HG03521 (cell line): Measurements from ENCODE around the gene FAF1.
"Not testable (repeated sequence)": the region's sequence is repeated elsewhere in the genome, so short reads cannot be mapped to it uniquely, and the experiment has no call there.

Source experiments
- ATAC-seq: cut with Tn5 transposase; IDR thresholded peaks from one replicate; pipeline ENCODE4 v1.9.1; 2021; ENCODE audit warnings: mild to moderate bottlenecking, moderate library complexity; ENCODE audit not compliant: unreplicated experiment

The FAF1 gene

GRCh38 chr1:50808296-50808695, 151.8 kb downstream of the FAF1 start:
- no peak for ATAC-seq

GRCh38 chr1:50796272-50796671, 163.8 kb downstream of the FAF1 start:
- no peak for ATAC-seq

GRCh38 chr1:50793521-50793920, 166.5 kb downstream of the FAF1 start:
- ATAC-seq: no peak

GRCh38 chr1:50787266-50787665, 172.8 kb downstream of the FAF1 start:
- no peak for ATAC-seq

- ATAC-seq: no peak
Observed at GRCh38 chr1:50783286-50783685, 176.8 kb downstream of the FAF1 start.

GRCh38 chr1:50780797-50781196, 179.3 kb downstream of the FAF1 start:
- ATAC-seq: no peak

GRCh38 chr1:50779801-50780200, 180.3 kb downstream of the FAF1 start:
- no peak for ATAC-seq

- no peak for ATAC-seq
Observed at GRCh38 chr1:50775740-50776139, 184.3 kb downstream of the FAF1 start.

- no peak for ATAC-seq
Observed at GRCh38 chr1:50774759-50775351, 185.2 kb downstream of the FAF1 start.

- ATAC-seq: no peak
Observed at GRCh38 chr1:50766688-50767087, 193.4 kb downstream of the FAF1 start.

- ATAC-seq: not testable (repeated sequence)
Observed at GRCh38 chr1:50756543-50756942, 203.5 kb downstream of the FAF1 start.

- not testable (repeated sequence) for ATAC-seq
Observed at GRCh38 chr1:50754764-50755163, 205.3 kb downstream of the FAF1 start.

- no peak for ATAC-seq
Observed at GRCh38 chr1:50750021-50750619, 209.9 kb downstream of the FAF1 start.

GRCh38 chr1:50747394-50747793, 212.7 kb downstream of the FAF1 start:
- ATAC-seq: no peak

GRCh38 chr1:50742523-50742922, 217.5 kb downstream of the FAF1 start:
- no peak for ATAC-seq

- ATAC-seq: no peak
Observed at GRCh38 chr1:50739125-50739524, 220.9 kb downstream of the FAF1 start.

GRCh38 chr1:50735443-50735842, 224.6 kb downstream of the FAF1 start:
- no peak for ATAC-seq

- ATAC-seq: not testable (repeated sequence)
Observed at GRCh38 chr1:50727578-50727977, 232.5 kb downstream of the FAF1 start.

GRCh38 chr1:50724626-50725286, 235.3 kb downstream of the FAF1 start:
- peak; percentile 66 for ATAC-seq

GRCh38 chr1:50720457-50721053, 239.5 kb downstream of the FAF1 start:
- no peak for ATAC-seq

- no peak for ATAC-seq
Observed at GRCh38 chr1:50719126-50719525, 240.9 kb downstream of the FAF1 start.

- ATAC-seq: no peak
Observed at GRCh38 chr1:50717327-50717726, 242.7 kb downstream of the FAF1 start.
